GM13976 (cell line): Measurements from ENCODE around the gene PTPN6.

ENCODE experiments used
- DNase-seq: peaks from one replicate; pipeline ENCODE4 v3.0.0; 2012; ENCODE audit warnings: low spot score
- in situ Hi-C: fragments of 300-500 bp; cut with MboI; formaldehyde crosslinking; loops from one replicate; pipeline ENCODE4 v1.12.0; 2022; ENCODE audit warnings: low sequenced_read_pairs, mixed read lengths, inconsistent platforms; ENCODE audit not compliant: unreplicated experiment
- TF ChIP-seq, protein P1 (sequence below): IDR thresholded peaks from 2 replicates; pipeline ENCODE4 v1.5.1; 2012; ENCODE audit warnings: borderline replicate concordance, mild to moderate bottlenecking; ENCODE audit not compliant: insufficient read depth; ENCODE audit errors: extremely low read depth, missing control alignments, control extremely low read depth

The PTPN6 gene

GRCh38 chr12:6923003-6923732 lies 28.0 kb upstream of the PTPN6 start:
- TF ChIP-seq, protein P1, sequence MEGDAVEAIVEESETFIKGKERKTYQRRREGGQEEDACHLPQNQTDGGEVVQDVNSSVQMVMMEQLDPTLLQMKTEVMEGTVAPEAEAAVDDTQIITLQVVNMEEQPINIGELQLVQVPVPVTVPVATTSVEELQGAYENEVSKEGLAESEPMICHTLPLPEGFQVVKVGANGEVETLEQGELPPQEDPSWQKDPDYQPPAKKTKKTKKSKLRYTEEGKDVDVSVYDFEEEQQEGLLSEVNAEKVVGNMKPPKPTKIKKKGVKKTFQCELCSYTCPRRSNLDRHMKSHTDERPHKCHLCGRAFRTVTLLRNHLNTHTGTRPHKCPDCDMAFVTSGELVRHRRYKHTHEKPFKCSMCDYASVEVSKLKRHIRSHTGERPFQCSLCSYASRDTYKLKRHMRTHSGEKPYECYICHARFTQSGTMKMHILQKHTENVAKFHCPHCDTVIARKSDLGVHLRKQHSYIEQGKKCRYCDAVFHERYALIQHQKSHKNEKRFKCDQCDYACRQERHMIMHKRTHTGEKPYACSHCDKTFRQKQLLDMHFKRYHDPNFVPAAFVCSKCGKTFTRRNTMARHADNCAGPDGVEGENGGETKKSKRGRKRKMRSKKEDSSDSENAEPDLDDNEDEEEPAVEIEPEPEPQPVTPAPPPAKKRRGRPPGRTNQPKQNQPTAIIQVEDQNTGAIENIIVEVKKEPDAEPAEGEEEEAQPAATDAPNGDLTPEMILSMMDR: no peak
- in situ Hi-C loops: no loop called here
- DNase-seq: no peak

- no peak for DNase-seq
- in situ Hi-C loops: no loop called here
- TF ChIP-seq, protein P1: no peak
Measured at GRCh38 chr12:6923851-6924250, 27.3 kb upstream of the PTPN6 start.

DNA sequence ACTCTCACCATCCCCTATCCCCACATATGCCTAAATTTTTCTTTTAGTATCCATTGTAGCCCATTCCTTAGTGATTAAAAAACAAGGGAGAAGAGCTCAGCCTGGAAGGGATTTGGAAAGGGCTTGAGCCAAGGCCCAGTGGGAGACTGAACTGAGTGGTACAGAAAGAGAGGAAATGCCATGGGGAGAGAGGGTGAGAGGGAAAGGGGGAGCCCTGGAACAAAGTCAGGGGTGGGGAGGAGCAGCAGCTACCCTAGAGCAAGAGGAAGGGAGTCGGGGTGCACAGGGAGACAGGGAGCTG lies 26.0 kb upstream of the PTPN6 start:
- in situ Hi-C loops: loop anchor here (25.0 kb wide), 1 partner anchor 187 kb away; the partner anchor contains the start of gene C1RL

GRCh38 chr12:6925540-6926279 lies 25.4 kb upstream of the PTPN6 start:
- in situ Hi-C loops: loop anchor here (25.0 kb wide), 1 partner anchor 187 kb away; the partner anchor contains the start of gene C1RL
- TF ChIP-seq, protein P1: no peak
- no peak for DNase-seq

More for the DNA sequence above, 26.0 kb upstream of the PTPN6 start:
- TF ChIP-seq, protein P1: no peak
- DNase-seq: no peak

DNA sequence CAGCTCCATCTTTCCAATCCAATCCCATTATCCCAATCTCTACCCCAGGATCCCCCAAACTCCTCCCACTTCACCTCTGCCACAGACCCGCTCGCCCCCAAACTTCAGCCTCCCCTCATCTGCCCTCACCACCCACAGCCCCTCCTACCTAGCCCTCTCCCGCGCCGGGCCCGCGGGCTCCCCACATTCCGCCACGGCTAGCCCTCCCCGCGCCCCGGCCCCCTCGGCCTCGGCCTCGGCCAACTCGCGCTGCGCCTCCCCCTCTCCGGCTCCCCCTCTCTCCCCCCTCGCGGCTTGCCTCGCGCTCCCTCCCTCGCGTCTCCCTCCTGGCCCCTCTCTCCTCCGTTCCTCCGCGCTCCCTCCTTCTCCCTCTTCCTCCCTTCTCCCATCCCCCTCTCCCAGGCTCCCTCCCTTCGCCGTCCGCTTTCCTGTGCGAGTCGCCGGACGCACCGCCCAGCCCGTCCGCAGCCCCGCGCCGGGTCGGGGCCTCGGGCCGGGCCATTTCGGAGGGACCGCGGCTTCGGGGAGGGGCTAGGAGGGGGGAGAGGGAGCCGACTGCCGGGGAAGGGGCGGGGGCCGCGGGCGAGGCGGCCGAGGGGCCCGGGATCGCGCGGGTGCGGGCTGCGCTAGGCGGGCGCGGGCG lies 23.7 kb upstream of the PTPN6 start, which contains the start of gene ATN1:
Gene ATN1, plus strand, starts transcription at position 581 of the 643 bp plus-strand sequence. CDS start 6,043 bp downstream, outside the sequence.
- TF ChIP-seq, protein P1: no peak
- DNase-seq: peak; percentile 79
- in situ Hi-C loops: loop anchor here (25.0 kb wide), 1 partner anchor 185 kb away; the partner anchor contains the start of gene C1RL

DNA sequence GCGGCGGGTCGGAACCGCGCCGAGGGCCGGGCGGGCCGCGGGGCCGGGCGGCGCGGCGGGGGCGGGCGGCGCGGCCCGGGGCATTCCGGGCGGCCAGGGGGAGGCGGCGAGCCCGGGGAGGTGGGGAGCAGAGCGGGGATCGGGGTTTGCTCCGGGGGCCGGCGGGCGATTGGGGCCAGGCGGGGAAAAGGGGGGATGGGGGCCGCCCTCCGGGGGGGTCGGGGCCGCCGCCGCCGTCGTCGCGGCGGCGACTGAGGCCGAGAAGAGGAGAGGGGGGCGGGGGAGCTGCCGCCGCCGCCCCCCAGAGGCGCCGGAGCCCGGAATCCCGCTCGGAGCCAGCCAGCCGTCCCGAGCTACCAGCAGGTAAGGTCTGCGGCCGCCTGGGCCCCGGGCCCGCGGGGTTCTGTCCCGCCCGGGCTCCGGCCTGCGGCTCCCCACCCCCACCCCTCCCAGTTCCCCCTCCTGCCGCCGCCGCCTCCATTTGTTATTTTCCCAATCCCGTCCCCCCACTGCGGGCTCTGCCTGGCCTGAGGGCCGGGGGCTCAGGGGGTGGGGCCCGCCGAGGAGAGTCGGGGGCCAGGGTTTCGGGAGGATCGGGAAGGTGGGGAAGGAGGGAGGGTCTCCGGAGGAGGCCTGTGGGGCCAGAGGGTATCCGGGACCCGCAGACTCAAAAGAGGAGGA lies 23.0 kb upstream of the PTPN6 start:
- TF ChIP-seq, protein P1: no peak
- DNase-seq: peak; percentile 58
- in situ Hi-C loops: loop anchor here (25.0 kb wide), 1 partner anchor 184 kb away; the partner anchor contains the start of gene C1RL
